DND-41 (cell line): ENCODE measurements around the gene MTERF2.

ENCODE experiments used
- CTCF ChIP-seq: IDR thresholded peaks from 2 replicates; pipeline ENCODE4 v1.5.1; 2012; ENCODE audit warnings: borderline replicate concordance, low read length, moderate library complexity, mild to moderate bottlenecking; ENCODE audit not compliant: poor library complexity, severe bottlenecking; ENCODE audit errors: extremely low read depth
- EZH2 ChIP-seq: IDR thresholded peaks from 3 replicates; pipeline ENCODE4 v1.6.1; 2012; ENCODE audit warnings: borderline replicate concordance, low read depth, mild to moderate bottlenecking, moderate library complexity, low read length, inconsistent platforms; ENCODE audit not compliant: severe bottlenecking

GRCh38 chr12:106957583-106957982 lies 29.4 kb downstream of the MTERF2 start:
- TF ChIP-seq CTCF = no peak
- no peak for TF ChIP-seq EZH2
